Fibroblast of gingiva (primary cell): ENCODE measurements around the gene OSBPL5.

Experiments
- DNase-seq: peaks from one replicate; pipeline ENCODE4 v3.0.0-alpha.2; 2011; ENCODE audit warnings: low read depth

Gene OSBPL5

GRCh38 chr11:3050386-3051195, 114.5 kb downstream of the OSBPL5 start:
- DNase-seq: no peak

GRCh38 chr11:3049430-3050243, 115.5 kb downstream of the OSBPL5 start:
- peak; percentile 97 for DNase-seq

GRCh38 chr11:3047637-3048036, 117.5 kb downstream of the OSBPL5 start:
- DNase-seq: no peak

GRCh38 chr11:3046641-3047040, 118.5 kb downstream of the OSBPL5 start:
- DNase-seq: no peak

GRCh38 chr11:3046190-3046589, 118.9 kb downstream of the OSBPL5 start:
- DNase-seq: no peak

- DNase-seq: no peak
Measured at GRCh38 chr11:3044915-3045314, 120.2 kb downstream of the OSBPL5 start.

GRCh38 chr11:3044004-3044403, 121.1 kb downstream of the OSBPL5 start:
- DNase-seq: peak; percentile 74

- peak; percentile 95 for DNase-seq
Measured at GRCh38 chr11:3043315-3043871, 121.7 kb downstream of the OSBPL5 start.

GRCh38 chr11:3042496-3043314, 122.4 kb downstream of the OSBPL5 start:
- peak; percentile 64 for DNase-seq

GRCh38 chr11:3041699-3042441, 123.2 kb downstream of the OSBPL5 start:
- DNase-seq: no peak

- no peak for DNase-seq
Measured at GRCh38 chr11:3040881-3041280, 124.2 kb downstream of the OSBPL5 start.

GRCh38 chr11:3037945-3038271, 127.2 kb downstream of the OSBPL5 start:
- DNase-seq: no peak
